ENCODE data around the gene PFKL.

The PFKL gene

DNA sequence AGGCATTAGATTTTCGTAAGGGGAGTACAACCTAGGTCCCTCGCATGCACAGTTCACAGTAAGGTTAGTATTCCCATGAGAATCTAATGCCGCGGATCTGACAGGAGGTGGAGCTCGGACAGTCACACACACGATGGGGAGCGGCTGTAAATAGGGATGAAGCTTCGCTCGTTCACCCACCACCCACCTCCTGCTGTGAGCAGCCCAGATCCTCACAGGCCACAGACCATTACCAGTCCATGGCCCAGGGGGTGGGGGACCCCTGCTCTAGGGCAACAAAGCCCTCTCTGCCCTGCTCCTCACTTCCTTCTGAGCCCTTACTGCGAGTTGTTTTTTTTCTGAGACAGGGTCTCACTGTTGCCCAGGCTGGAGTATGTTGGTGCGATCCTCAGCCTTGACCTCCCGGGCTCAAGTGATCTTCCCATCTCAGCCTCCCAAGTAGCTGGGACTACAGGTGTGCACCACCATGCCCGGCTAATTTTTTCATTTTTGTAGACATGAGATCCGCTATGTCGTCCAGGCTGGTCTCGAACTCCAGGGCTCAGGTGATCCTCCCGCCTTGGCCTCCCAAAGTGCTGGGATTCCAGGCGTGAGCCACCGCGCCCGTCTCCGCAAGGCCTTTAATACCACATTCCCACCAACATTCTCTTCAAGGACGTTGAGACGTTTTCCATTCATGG, 74.9 kb downstream of the PFKL start:
- TF ChIP-seq, protein P1, sequence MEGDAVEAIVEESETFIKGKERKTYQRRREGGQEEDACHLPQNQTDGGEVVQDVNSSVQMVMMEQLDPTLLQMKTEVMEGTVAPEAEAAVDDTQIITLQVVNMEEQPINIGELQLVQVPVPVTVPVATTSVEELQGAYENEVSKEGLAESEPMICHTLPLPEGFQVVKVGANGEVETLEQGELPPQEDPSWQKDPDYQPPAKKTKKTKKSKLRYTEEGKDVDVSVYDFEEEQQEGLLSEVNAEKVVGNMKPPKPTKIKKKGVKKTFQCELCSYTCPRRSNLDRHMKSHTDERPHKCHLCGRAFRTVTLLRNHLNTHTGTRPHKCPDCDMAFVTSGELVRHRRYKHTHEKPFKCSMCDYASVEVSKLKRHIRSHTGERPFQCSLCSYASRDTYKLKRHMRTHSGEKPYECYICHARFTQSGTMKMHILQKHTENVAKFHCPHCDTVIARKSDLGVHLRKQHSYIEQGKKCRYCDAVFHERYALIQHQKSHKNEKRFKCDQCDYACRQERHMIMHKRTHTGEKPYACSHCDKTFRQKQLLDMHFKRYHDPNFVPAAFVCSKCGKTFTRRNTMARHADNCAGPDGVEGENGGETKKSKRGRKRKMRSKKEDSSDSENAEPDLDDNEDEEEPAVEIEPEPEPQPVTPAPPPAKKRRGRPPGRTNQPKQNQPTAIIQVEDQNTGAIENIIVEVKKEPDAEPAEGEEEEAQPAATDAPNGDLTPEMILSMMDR (IDR thresholded peaks at IDR 0.05; ENCODE audit: low read depth, low read length, missing control alignments) = no peak
- H3K4me3 ChIP-seq (ENCODE audit: low read depth, low read length) = no peak overlapping the region
- in situ Hi-C loops (cut with HindIII; ENCODE audit: low sequenced_read_pairs) = loop anchor here (25.0 kb wide), 1 partner anchor 113 kb away; no protein-coding TSS in a partner anchor
- DNase-seq (ENCODE audit: low read depth) = no peak

DNA sequence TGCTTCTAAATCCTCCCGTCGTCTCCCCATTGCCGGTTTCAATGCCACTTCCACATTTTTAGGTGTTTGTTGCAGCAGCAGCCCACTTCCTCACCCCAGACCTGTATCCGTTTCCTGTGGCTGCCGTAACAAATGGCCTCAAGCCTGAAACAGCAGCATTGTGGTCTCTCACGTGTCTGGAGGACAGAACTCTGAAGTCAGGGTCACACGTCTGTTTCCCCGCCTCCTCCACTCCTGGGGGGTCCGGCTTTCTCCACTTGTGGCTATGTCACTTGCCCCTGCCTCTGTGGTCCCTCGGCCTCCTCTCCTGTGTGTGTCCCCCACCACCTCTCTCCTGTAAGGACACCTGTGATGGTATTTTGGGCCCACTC, 75.4 kb downstream of the PFKL start:
- in situ Hi-C loops (cut with HindIII; ENCODE audit: low sequenced_read_pairs) = loop anchor here (25.0 kb wide), 1 partner anchor 112 kb away; no protein-coding TSS in a partner anchor
- TF ChIP-seq, protein P1 (IDR thresholded peaks at IDR 0.05; ENCODE audit: low read depth, low read length, missing control alignments) = no peak
- H3K4me3 ChIP-seq (ENCODE audit: low read depth, low read length) = no peak overlapping the region
- no peak for DNase-seq (ENCODE audit: low read depth)

DNA sequence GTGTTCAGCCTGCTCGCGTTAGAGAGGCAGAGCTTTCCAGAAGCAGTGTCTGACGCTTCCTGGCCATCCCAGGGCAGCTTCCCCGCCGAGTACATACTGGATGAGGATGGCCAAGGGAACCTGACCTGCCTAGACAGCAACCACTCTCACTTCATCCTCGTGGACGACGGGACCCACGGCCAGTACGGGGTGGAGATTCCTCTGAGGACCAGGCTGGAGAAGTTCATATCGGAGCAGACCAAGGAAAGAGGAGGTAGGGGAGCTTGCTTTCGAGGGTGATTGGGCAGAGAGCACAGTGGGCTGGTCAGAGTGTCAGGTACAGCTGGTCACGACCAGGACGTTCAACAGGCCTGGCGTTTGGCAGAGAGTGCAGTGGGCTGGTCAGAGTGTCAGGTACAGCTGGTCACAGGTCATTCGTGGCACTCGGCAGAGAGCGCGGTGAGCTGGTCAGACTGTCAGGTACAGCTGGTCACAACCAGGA, 75.9 kb downstream of the PFKL start:
- H3K4me3 ChIP-seq (ENCODE audit: low read depth, low read length) = no peak overlapping the region
- no peak for DNase-seq (ENCODE audit: low read depth)
- TF ChIP-seq, protein P1 (IDR thresholded peaks at IDR 0.05; ENCODE audit: low read depth, low read length, missing control alignments) = no peak
- in situ Hi-C loops (cut with HindIII; ENCODE audit: low sequenced_read_pairs) = loop anchor here (25.0 kb wide), 1 partner anchor 112 kb away; no protein-coding TSS in a partner anchor

DNA sequence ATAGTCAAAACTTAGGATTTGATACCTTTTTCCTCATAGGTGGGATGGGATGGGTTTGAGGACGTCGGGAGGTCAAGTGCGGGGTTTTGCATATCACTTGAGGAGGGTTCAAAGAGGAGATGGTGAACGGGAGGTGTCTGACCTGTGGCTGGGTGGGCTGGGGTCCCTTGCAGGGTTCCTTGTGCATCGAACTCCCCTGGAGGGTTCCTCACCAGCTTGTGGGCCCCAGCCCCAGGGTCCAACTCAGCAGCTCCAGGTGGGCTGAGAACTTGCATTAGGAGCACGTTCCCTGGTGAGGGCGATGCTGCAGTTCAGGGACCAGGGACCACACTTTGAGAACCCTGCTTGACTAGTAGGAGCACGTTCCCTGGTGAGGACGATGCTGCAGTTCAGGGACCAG, 76.8 kb downstream of the PFKL start:
- in situ Hi-C loops (cut with HindIII; ENCODE audit: low sequenced_read_pairs) = loop anchor here (25.0 kb wide), 1 partner anchor 111 kb away; no protein-coding TSS in a partner anchor

More for the DNA sequence above, 76.8 kb downstream of the PFKL start:
- no peak for DNase-seq (ENCODE audit: low read depth)
- no peak overlapping the region for H3K4me3 ChIP-seq (ENCODE audit: low read depth, low read length)
- TF ChIP-seq, protein P1 (IDR thresholded peaks at IDR 0.05; ENCODE audit: low read depth, low read length, missing control alignments) = no peak

Measured in astrocyte of the cerebellum (primary cell).